Mucosa of descending colon (tissue), 3 donors: ENCODE results near the gene TAOK1. TPM values are rescaled to one million over a fixed set of nuclear protein-coding genes. Genes with fewer than 3 reads are reported as not detected.

Source experiments
- ATAC-seq: fragments of 200-7000 bp; cut with Tn5 transposase; one replicate; pipeline ENCODE4 v1.9.1; 2020; ENCODE audit warnings: mild to moderate bottlenecking, moderate library complexity
- DNase-seq, 3 donors: peaks; one replicate each; pipeline ENCODE4 v3.0.0-alpha.2; 2020
- H3K36me3 ChIP-seq: fragments of 200-600 bp; one replicate; pipeline ENCODE4 v1.8.0; 2021; ENCODE audit warnings: low read depth, mild to moderate bottlenecking
- H3K4me1 ChIP-seq: fragments of 200-600 bp; one replicate; pipeline ENCODE4 v1.8.0; 2021; ENCODE audit warnings: low read depth, mild to moderate bottlenecking
- H3K4me3 ChIP-seq: fragments of 200-600 bp; one replicate; pipeline ENCODE4 v1.8.0; 2021; ENCODE audit warnings: mild to moderate bottlenecking
- H3K9me3 ChIP-seq: fragments of 200-600 bp; one replicate; pipeline ENCODE4 v1.8.0; 2021; ENCODE audit warnings: mild to moderate bottlenecking
- CTCF ChIP-seq: fragments of 200-600 bp; IDR thresholded peaks from one replicate; pipeline ENCODE4 v1.8.0; 2022; ENCODE audit warnings: antibody characterized with exemption, mild to moderate bottlenecking
- intact Hi-C, 2 donors: fragments of 100-400 bp; cut with DNase I in 1 of 2; cut with micrococcal nuclease in 1 of 2; formaldehyde crosslinking; loops; one replicate each; pipeline versions ENCODE4 v1.11.0 to v1.11.1; 2022; cut with DNase I, micrococcal nuclease
- total RNA-seq, 3 donors: library from RNA; stranded (reverse); fragmentation: NEBNext Ultra II Directional in 2 of 3; extraction: Animal tissue kit (Norgen Biotek cat#: 25700) in 2 of 3; gene quantifications; one replicate each; pipeline versions ENCODE4 v1.2.1 to v1.2.4, GENCODE V29; 2021 to 2023
- donor health status: DM: no; HTN: no; CAD: no; lungs with moderate emphysema.
- donor health status: DM: no; HTN: no; CAD: no.
- donor health status: DM: no; HTN: yes; CAD: no.

TAOK1 gene
- total RNA-seq, 3 donors from 2014 or later, result 50.0 to 76.3 (median 52.1) TPM

GRCh38 chr17:29561554-29562517 lies 171.7 kb downstream of the TAOK1 start:
- Histone ChIP-seq H3K4me3 (no peak overlapping the region), H3K36me3 (no peaks in the 10 kb centered on the region), H3K4me1 (peaks cover 13% of the 10 kb centered on the region), H3K9me3 (no peaks in the 10 kb centered on the region)
- intact Hi-C loops, result no loop called here
- no peak for ATAC-seq
- TF ChIP-seq CTCF, result no peak
- peak in 2 of 3 donors; percentile 51 to 64 for DNase-seq

- no peak for DNase-seq
- H3K9me3 ChIP-seq, result no peaks in the 10 kb centered on the region
- H3K4me1 ChIP-seq, result peaks cover 13% of the 10 kb centered on the region
- H3K4me3 ChIP-seq, result no peak overlapping the region
- no peak for ATAC-seq
- no peaks in the 10 kb centered on the region for H3K36me3 ChIP-seq
- TF ChIP-seq CTCF, result no peak
- intact Hi-C loops, result no loop called here
Measured at GRCh38 chr17:29562615-29563014, 172.5 kb downstream of the TAOK1 start.

GRCh38 chr17:29563816-29564215 lies 173.7 kb downstream of the TAOK1 start:
- intact Hi-C loops, result no loop called here
- ATAC-seq (no peak), DNase-seq (no peak)
- Histone ChIP-seq H3K4me3 (no peak overlapping the region), H3K36me3 (no peaks in the 10 kb centered on the region), H3K9me3 (no peaks in the 10 kb centered on the region), H3K4me1 (peaks cover 14% of the 10 kb centered on the region)
- no peak for TF ChIP-seq CTCF

- peak overlapping the region; percentile 40 for H3K4me3 ChIP-seq
- ATAC-seq (peak; percentile 50), DNase-seq (peak; percentile 69 to 85 (median 82))
- no peaks in the 10 kb centered on the region for H3K9me3 ChIP-seq
- TF ChIP-seq CTCF, result no peak
- intact Hi-C loops, result no loop called here
- no peaks in the 10 kb centered on the region for H3K36me3 ChIP-seq
- H3K4me1 ChIP-seq, result peaks cover 24% of the 10 kb centered on the region
Measured at GRCh38 chr17:29565643-29566472, 175.7 kb downstream of the TAOK1 start.

GRCh38 chr17:29566473-29567303 lies 176.5 kb downstream of the TAOK1 start, which contains the start of gene ABHD15:
Gene ABHD15, minus strand, starts transcription at chr17:29567037. Its CDS starts 71 bp downstream, at chr17:29566966.
- intact Hi-C loops, result no loop called here
- H3K9me3 ChIP-seq, result no peaks in the 10 kb centered on the region
- peaks cover 27% of the 10 kb centered on the region for H3K4me1 ChIP-seq
- peak; percentile 79 to 89 (median 86) for DNase-seq
- no peak for TF ChIP-seq CTCF
- no peaks in the 10 kb centered on the region for H3K36me3 ChIP-seq
- ATAC-seq, result peak; percentile 69
- peak within 1 kb of the TSS; percentile 41 for H3K4me3 ChIP-seq
